ENCODE measurements around the gene ARL10. TPM values are rescaled to one million over a fixed set of nuclear protein-coding genes. Genes with fewer than 3 reads are reported as not detected.

Gene ARL10
- polyA plus RNA-seq, 1 donor (not counting 4 experiments of a cell fraction or from before 2014, with no cell fraction given), result 1.6 TPM

GRCh38 chr5:176426876-176427275 lies 61.6 kb downstream of the ARL10 start:
- FAIRE-seq, result no peak
- Histone ChIP-seq H2AFZ (ENCODE audit: control insufficient read depth, low read length) (no peak overlapping the region), H3K4me3 (ENCODE audit: control insufficient read depth in 2 of 3, extremely low read depth in 1 of 3, insufficient read depth in 2 of 3, low read depth in 1 of 3, low read length in 3 of 3) (no peak overlapping the region), H3K4me2 (ENCODE audit: control insufficient read depth, extremely low read depth, insufficient read depth, low read depth, low read length) (no peak overlapping the region), H3K36me3 (ENCODE audit: control insufficient read depth in 2 of 2, extremely low read depth in 1 of 2, insufficient read depth in 2 of 2, low read length in 2 of 2) (no peaks in the 10 kb centered on the region), H4K20me1 (ENCODE audit: control insufficient read depth, extremely low read depth, insufficient read depth, low read length) (no peaks in the 10 kb centered on the region), H3K4me1 (ENCODE audit: control insufficient read depth, extremely low read depth, insufficient read depth, low read length) (no peaks in the 10 kb centered on the region), H3K79me2 (ENCODE audit: control insufficient read depth, insufficient read depth, low read length) (no peaks in the 10 kb centered on the region), H3K9me1 (ENCODE audit: control insufficient read depth, extremely low read depth, insufficient read depth, low read length) (no peaks in the 10 kb centered on the region), H3K27ac (ENCODE audit: control insufficient read depth, insufficient read depth, low read length) (no peak overlapping the region), H3K9ac (ENCODE audit: control insufficient read depth, extremely low read depth, insufficient read depth, low read length) (no peak overlapping the region), H3K9me3 (ENCODE audit: control insufficient read depth, low read depth, low read length) (no peaks in the 10 kb centered on the region), H3K27me3 (ENCODE audit: control insufficient read depth, extremely low read depth, insufficient read depth, low read length) (no peaks in the 10 kb centered on the region)
- no peak for DNase-seq (ENCODE audit: low read depth, low spot score)
- dilution Hi-C loops (cut with MboI; ENCODE audit: extremely low pct_ligation_motif_present, low sequenced_read_pairs), result no loop called here
- TF ChIP-seq EZH2 (IDR thresholded peaks at IDR 0.05; ENCODE audit: low read length), result no peak
- no peak for TF ChIP-seq CTCF (optimal IDR thresholded peaks at IDR 0.05 in 1 of 3, IDR thresholded peaks at IDR 0.05 in 1 of 3, conservative IDR thresholded peaks at IDR 0.05 in 1 of 3; ENCODE audit: extremely low read depth in 1 of 3, insufficient read depth in 2 of 3, low read length in 3 of 3)

DNA sequence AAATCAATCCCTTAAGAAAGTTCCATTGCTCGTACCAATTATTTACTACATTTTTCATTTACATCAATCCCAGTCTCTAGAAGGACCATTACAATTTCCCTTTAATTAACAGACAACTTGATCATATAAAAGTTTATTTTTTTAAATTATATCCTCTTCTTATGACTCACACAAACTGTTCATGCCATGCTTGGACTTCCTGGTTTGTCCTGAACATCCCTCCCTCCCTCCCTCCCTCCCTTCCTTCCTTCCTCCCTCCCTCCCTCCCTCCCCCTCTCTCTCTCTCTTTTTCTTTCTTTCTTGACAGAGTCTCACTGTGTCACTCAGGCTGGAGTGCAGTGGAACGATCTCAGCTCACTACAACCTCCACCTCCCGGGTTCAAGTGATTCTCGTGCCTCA lies 62.7 kb downstream of the ARL10 start:
- no peaks in the 10 kb centered on the region for H3K36me3 ChIP-seq (ENCODE audit: control insufficient read depth in 2 of 2, extremely low read depth in 1 of 2, insufficient read depth in 2 of 2, low read length in 2 of 2)
- H3K4me3 ChIP-seq (ENCODE audit: control insufficient read depth in 2 of 3, extremely low read depth in 1 of 3, insufficient read depth in 2 of 3, low read depth in 1 of 3, low read length in 3 of 3), result no peak overlapping the region
- no peak overlapping the region for H3K27ac ChIP-seq (ENCODE audit: control insufficient read depth, insufficient read depth, low read length)
- no peaks in the 10 kb centered on the region for H3K79me2 ChIP-seq (ENCODE audit: control insufficient read depth, insufficient read depth, low read length)
- no peaks in the 10 kb centered on the region for H3K4me1 ChIP-seq (ENCODE audit: control insufficient read depth, extremely low read depth, insufficient read depth, low read length)
- no peak overlapping the region for H3K4me2 ChIP-seq (ENCODE audit: control insufficient read depth, extremely low read depth, insufficient read depth, low read depth, low read length)
- H3K9me3 ChIP-seq (ENCODE audit: control insufficient read depth, low read depth, low read length), result no peaks in the 10 kb centered on the region
- H3K27me3 ChIP-seq (ENCODE audit: control insufficient read depth, extremely low read depth, insufficient read depth, low read length), result no peaks in the 10 kb centered on the region
- H3K9ac ChIP-seq (ENCODE audit: control insufficient read depth, extremely low read depth, insufficient read depth, low read length), result no peak overlapping the region
- no peaks in the 10 kb centered on the region for H4K20me1 ChIP-seq (ENCODE audit: control insufficient read depth, extremely low read depth, insufficient read depth, low read length)
- no peak for DNase-seq (ENCODE audit: low read depth, low spot score)
- no peaks in the 10 kb centered on the region for H3K9me1 ChIP-seq (ENCODE audit: control insufficient read depth, extremely low read depth, insufficient read depth, low read length)
- no peak for FAIRE-seq
- TF ChIP-seq EZH2 (IDR thresholded peaks at IDR 0.05; ENCODE audit: low read length) (no peak), CTCF (optimal IDR thresholded peaks at IDR 0.05 in 1 of 3, IDR thresholded peaks at IDR 0.05 in 1 of 3, conservative IDR thresholded peaks at IDR 0.05 in 1 of 3; ENCODE audit: extremely low read depth in 1 of 3, insufficient read depth in 2 of 3, low read length in 3 of 3) (no peak)
- dilution Hi-C loops (cut with MboI; ENCODE audit: extremely low pct_ligation_motif_present, low sequenced_read_pairs), result no loop called here
- no peak overlapping the region for H2AFZ ChIP-seq (ENCODE audit: control insufficient read depth, low read length)

All from keratinocyte (primary cell).